Uterus (tissue), 2 donors: ENCODE data around the gene KCNQ1.
"Not testable (repeated sequence)": the region's sequence is repeated elsewhere in the genome, so short reads cannot be mapped to it uniquely, and the experiment has no call there.

Source experiments
- POLR2A ChIP-seq, 2 donors: fragments of 450-650 bp; IDR thresholded peaks; one replicate each; pipeline ENCODE4 v1.6.1; 2016; ENCODE audit warnings: antibody characterized with exemption in 2 of 2, mild to moderate bottlenecking in 1 of 2, moderate library complexity in 1 of 2
- TF ChIP-seq, protein P1 (sequence below), 4 experiments: fragments of 200-600 bp in 2 of 4; fragments of 450-650 bp in 2 of 4; sonication (generic) in 2 of 4; IDR thresholded peaks; one replicate each; pipeline ENCODE4 v1.5.1; 2016 to 2019; ENCODE audit warnings: antibody characterized with exemption in 4 of 4, mild to moderate bottlenecking in 2 of 4, moderate library complexity in 1 of 4

DNA sequence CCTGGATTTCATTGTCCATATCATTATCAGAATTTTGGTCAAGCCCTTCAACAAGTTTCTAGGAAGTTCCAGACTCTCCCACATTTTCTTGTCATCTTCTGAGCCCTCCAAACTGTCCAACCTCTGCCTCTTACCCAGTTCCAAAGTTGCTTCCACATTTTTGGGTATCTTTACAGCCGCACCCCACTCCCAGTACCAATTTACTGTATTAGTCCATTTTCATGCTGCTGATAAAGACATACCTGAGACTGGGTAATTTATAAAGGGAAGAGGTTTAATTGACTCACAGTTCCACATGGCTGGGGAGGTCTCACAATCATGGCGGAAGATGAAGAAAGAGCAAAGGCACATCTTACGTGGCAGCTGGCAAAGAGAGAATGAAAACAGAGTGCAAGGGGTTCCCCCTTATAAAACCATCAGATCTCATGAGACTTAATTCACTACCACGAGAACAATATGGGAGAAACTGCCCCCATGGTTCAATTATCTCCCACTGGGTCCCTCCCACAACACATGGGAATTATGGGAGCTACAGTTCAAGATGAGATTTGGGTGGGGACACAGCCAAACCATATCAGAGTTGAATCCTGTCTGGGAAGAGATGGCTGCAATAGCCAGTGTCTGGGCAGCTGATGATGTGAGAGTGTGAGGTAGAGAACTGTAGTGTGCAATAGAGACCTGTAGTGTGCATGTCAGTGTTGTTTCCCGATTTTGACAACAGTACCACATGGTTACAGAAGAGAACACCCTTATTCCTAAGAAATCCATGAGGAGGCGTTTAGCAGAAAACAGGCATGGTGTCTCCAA lies 35.5 kb downstream of the KCNQ1 start:
- TF ChIP-seq POLR2A (IDR thresholded peaks at IDR 0.05) = not testable (repeated sequence)
- TF ChIP-seq, protein P1, sequence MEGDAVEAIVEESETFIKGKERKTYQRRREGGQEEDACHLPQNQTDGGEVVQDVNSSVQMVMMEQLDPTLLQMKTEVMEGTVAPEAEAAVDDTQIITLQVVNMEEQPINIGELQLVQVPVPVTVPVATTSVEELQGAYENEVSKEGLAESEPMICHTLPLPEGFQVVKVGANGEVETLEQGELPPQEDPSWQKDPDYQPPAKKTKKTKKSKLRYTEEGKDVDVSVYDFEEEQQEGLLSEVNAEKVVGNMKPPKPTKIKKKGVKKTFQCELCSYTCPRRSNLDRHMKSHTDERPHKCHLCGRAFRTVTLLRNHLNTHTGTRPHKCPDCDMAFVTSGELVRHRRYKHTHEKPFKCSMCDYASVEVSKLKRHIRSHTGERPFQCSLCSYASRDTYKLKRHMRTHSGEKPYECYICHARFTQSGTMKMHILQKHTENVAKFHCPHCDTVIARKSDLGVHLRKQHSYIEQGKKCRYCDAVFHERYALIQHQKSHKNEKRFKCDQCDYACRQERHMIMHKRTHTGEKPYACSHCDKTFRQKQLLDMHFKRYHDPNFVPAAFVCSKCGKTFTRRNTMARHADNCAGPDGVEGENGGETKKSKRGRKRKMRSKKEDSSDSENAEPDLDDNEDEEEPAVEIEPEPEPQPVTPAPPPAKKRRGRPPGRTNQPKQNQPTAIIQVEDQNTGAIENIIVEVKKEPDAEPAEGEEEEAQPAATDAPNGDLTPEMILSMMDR (IDR thresholded peaks at IDR 0.05) = not testable (repeated sequence)
